NT2/D1 (cell line): ENCODE data around the gene REV3L.

Experiments used
- SUZ12 ChIP-seq: IDR thresholded peaks from 2 replicates; pipeline ENCODE4 v1.6.1; 2011; ENCODE audit not compliant: insufficient read length, insufficient read depth; ENCODE audit errors: extremely low read depth
- YY1 ChIP-seq: IDR thresholded peaks from 2 replicates; pipeline ENCODE4 v1.6.1; 2011; ENCODE audit not compliant: insufficient read length, insufficient read depth
- ZNF274 ChIP-seq: IDR thresholded peaks from 2 replicates; pipeline ENCODE4 v1.6.1; 2011; ENCODE audit warnings: mild to moderate bottlenecking, low read depth, low read length

DNA sequence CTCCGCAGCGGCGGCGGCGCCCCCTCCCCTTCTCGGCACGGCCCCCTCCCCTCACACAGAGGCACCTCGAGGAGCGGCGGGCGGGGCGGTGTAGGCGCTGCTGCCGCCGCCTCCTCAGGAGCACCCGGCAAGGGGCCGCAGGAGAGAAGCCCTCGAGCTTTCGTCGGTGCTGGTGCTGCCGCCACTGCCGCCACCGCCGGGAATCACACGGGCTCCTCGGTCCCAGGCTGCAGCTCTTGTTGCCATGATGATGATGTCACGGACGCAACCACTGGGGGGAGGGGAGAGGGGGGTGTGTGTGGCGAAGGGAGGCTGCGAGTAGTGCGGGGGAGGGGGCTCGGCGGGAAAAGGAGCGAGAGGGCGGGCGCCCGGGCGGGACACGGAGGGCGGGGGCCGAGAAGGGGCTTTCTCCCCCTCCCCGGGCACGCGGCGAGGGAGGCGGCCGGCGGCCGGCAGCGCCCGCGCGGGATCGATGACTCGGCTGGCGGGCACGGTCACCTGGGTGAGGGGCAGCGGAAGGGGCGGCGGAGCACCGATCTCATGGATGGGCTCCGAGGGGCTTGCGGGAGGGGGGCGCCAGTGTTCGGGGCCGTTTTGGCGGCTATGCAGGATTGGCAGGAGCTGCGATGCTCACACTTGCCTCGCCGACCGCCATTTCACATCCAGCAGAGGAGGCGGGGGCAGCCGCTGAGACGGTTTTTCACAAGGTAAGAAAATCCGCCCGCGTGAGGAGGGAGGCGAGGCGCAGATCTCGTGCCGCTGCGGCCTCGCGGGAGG lies at the start of gene REV3L:
- TF ChIP-seq YY1 (no peak), ZNF274 (no peak), SUZ12 (no peak)
